IgD-negative memory B cell (primary cell): ENCODE measurements around the gene UBA52. TPM values are rescaled to one million over a fixed set of nuclear protein-coding genes. Genes with fewer than 3 reads are reported as not detected.
"Not testable (repeated sequence)": the region's sequence is repeated elsewhere in the genome, so short reads cannot be mapped to it uniquely, and the experiment has no call there.

Experiments
- H3K27ac Mint-ChIP-seq, 3 donors: one replicate each; pipeline ENCODE4 v1.8.0; 2020 to 2022; ENCODE audit warnings: mild to moderate bottlenecking in 3 of 3, mixed read lengths in 3 of 3, moderate library complexity in 1 of 3
- H3K27me3 Mint-ChIP-seq: one replicate; pipeline ENCODE4 v1.8.0; 2021; ENCODE audit warnings: mixed read lengths
- H3K36me3 Mint-ChIP-seq: one replicate; pipeline ENCODE4 v1.8.0; 2020; ENCODE audit warnings: mild to moderate bottlenecking, mixed read lengths
- H3K4me1 Mint-ChIP-seq, 3 donors: one replicate each; pipeline ENCODE4 v1.8.0; 2020 to 2022; ENCODE audit warnings: mixed read lengths in 3 of 3, mild to moderate bottlenecking in 1 of 3
- H3K4me3 Mint-ChIP-seq, 4 donors: one replicate each; pipeline ENCODE4 v1.8.0; 2020 to 2022; ENCODE audit warnings: mild to moderate bottlenecking in 4 of 4, mixed read lengths in 4 of 4, moderate library complexity in 3 of 4
- H3K9me3 Mint-ChIP-seq, 3 donors: one replicate each; pipeline ENCODE4 v1.8.0; 2020 to 2021; ENCODE audit warnings: mixed read lengths in 3 of 3, mild to moderate bottlenecking in 1 of 3
- polyA plus RNA-seq: library from polyadenylated mRNA; unstranded; fragments of 300-500 nt; fragmentation: Illumina TruSeq; gene quantifications from one replicate; pipeline ENCODE4 v1.2.3, GENCODE V29; 2021

The UBA52 gene
- polyA plus RNA-seq, 1 donor from 2014 or later, result 1,891 TPM

DNA sequence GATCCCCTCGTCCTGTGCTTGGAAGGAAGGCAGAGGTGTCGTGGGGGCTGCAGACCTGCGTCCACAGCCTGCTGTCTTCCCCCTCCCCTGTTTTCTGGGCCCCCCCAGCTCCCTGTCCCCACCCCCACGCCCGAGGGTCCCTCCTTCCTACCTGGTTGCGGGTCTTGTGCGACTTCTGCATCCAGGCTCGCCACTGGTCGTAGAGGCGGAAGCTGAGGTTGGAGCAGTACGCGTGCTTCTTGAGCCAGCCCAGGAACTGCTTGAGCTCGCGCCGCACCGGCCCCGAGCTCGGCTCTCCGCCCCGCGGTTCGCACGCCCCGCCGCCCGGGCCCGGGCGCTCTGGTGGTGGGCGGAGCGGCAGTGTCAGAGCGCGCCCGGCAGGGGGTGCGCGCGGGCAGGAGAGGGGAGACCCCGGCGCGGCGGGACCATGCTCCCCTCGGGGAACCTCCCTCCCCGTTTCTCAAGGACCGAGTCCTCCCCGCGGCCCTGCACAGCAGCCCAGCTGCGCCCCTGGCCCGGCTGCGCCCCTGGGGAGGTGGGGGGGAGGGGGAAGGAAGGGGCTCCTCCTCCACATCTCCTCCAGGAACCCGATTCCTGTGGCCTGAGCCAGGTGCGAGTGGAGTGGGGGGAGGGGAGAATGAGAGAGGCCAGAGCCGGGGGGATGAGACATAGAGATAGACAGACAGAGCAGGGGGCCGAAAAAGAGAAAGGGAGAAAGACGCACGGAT is 22.6 kb downstream of the UBA52 start:
- Mint-ChIP-seq H3K27ac (no peak overlapping the region), H3K36me3 (no peaks in the 10 kb centered on the region)

DNA sequence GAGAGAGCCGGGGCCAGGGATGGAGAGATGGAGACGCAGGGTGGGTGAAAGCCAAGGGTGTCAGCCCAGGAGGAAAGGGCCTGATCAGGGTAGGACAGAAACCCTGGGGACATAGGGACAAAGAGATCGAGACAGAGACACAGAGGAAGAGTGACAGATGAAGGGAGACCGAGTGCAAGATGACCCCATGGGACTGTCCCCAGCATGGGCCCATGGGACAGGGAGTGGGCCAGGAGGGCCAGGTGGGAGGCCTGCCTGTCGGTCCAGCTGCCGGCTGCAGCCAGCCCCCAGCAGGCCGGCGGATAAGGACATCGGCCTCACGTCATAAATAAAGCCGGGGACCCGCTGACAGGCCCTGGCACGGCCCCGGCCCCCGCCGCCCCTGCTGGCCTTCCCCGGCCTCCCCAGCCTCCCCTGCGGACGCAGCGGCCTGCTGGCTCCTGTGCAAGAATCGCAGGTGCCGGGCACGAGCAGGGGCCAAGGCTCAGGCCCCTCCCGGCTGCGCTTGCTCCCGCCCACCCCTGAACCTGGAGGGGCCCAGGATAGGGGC is 23.2 kb downstream of the UBA52 start:
- Mint-ChIP-seq H3K9me3 (no peaks in the 10 kb centered on the region), H3K27me3 (peaks cover 18% of the 10 kb centered on the region), H3K27ac (peak overlapping the region in 1 of 3 donors; percentile 63), H3K4me1 (peaks cover under 1 to 23% (median 18%) of the 10 kb centered on the region in 3 donors), H3K36me3 (no peaks in the 10 kb centered on the region), H3K4me3 (peak overlapping the region; percentile 66 to 87 (median 74))

More for the DNA sequence above, 22.6 kb downstream of the UBA52 start:
- Mint-ChIP-seq H3K27me3 (peaks cover 16% of the 10 kb centered on the region), H3K4me1 (peaks cover 4 to 26% (median 21%) of the 10 kb centered on the region in 3 donors), H3K9me3 (no peaks in the 10 kb centered on the region), H3K4me3 (peak overlapping the region; percentile 34 to 87 (median 74))

DNA sequence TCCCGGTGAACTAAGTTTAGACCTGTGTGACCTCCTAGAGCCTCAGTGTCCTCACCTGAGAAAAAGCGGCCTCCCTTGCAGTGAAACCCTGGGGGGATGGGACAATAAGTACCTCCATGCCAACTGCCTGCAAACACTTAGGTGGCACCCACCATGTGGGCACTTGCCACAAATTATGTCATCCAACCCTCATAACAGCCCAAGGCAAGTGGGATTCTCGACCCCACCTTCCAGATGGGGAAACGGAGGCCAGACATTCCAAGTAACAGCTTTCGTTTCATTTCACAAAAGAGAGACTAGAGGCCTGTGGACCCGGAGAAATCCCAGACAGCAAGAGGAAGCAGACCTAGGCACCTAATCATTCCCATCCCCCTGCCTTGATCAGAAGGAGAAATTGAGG is 23.8 kb downstream of the UBA52 start:
- no peak overlapping the region for H3K27ac Mint-ChIP-seq
- peaks cover 0 to 19% (median 14%) of the 10 kb centered on the region in 3 donors for H3K4me1 Mint-ChIP-seq
- H3K9me3 Mint-ChIP-seq, result no peaks in the 10 kb centered on the region

DNA sequence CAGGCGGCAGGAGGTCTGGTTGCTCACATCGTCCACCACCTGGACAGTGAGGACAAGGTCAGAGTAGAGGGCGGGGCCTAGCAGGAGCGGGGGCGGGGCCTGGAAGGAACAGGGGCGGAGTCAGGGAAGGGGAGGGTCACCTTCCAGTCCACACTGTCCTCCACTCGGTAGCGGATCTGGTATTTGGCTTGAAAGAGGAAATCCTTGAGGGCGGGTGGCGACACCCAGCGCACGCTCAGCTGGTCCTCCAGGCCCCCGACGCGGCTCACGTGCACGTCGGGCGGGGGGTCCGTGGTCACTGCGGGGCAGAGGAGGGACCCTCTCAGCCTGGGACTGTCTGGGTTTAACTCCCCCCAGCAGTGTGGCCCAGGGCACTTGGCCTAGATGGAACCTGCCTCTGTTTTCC is 25.1 kb downstream of the UBA52 start:
- H3K4me3 Mint-ChIP-seq, result peak overlapping the region in 1 of 4 donors; percentile 52
- no peaks in the 10 kb centered on the region for H3K36me3 Mint-ChIP-seq
- no peaks in the 10 kb centered on the region for H3K9me3 Mint-ChIP-seq
- peak overlapping the region in 1 of 3 donors; percentile 58 for H3K27ac Mint-ChIP-seq
- peaks cover 0 to 11% (median 8%) of the 10 kb centered on the region in 3 donors for H3K4me1 Mint-ChIP-seq
- peaks cover 27% of the 10 kb centered on the region for H3K27me3 Mint-ChIP-seq

More for the DNA sequence above, 23.8 kb downstream of the UBA52 start:
- Mint-ChIP-seq H3K36me3 (no peaks in the 10 kb centered on the region), H3K27me3 (peaks cover 20% of the 10 kb centered on the region), H3K4me3 (peak overlapping the region in 3 of 4 donors; percentile 43 to 66 (median 45))

DNA sequence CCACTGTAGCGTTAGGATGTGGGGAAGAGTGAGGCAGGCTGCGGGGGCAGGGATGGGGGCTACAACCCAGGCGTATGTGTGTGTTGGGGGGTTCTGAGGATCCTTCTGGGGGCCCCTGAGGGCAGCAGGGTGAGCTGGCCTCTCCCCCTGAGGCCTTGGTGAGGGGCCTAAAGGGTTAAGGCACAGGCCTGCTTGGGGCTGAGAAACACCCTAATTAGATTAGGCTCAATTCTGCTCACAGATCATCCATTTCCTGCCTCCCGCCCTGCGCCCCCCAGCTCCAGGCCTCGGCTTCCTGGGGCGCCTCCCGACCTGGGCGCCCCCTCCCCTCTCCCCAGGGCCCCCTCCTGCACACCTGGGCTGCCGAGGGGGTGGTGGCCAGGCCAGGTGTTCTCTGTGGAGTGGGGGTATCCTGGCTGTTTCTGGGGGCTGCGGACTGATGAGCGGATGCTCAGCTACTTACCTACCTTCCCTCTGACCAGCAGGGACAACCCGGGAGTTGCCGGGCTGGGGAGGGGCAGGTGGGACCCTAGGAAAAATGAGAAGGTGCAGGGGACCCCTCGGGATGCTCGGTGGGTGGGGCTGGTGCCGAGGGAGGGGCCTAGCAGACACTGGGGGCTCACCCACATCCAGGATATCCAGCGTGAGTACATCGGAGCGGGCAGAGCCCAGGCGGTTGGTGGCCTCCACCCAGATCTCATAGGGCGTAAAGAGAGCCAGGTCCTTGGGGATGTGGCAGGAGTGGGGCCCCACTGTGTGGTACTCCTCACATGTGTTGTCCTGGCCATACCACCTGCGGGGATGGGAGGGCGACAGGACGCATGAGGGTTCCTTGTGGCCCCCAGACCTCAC is 26.4 kb downstream of the UBA52 start:
- H3K4me1 Mint-ChIP-seq, result peaks cover 0 to 11% (median 8%) of the 10 kb centered on the region in 3 donors
- no peaks in the 10 kb centered on the region for H3K36me3 Mint-ChIP-seq
- no peak overlapping the region for H3K27ac Mint-ChIP-seq

DNA sequence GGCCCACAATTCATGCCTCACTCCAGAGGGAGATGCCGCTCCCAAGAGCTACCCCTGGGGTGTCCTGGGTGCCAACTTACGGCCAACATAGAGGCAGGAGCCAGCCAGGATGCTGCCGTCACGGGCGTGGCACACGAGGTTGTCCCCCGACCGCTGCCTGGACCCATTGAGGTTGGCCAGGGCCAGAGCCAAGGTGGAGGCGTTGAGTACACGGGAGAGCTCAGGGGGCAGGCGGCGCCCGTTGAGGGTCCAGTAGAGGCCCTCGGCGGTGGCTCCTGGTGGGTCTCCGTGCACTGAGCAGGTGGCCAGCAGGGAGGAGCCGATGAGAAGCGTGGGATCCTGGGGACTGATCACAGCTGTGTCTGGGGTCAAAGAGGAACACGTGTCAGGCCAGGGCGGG is 27.8 kb downstream of the UBA52 start:
- peak overlapping the region in 1 of 4 donors; percentile 35 for H3K4me3 Mint-ChIP-seq
- H3K9me3 Mint-ChIP-seq, result peaks cover 0 to 2% (median 0%) of the 10 kb centered on the region in 3 donors
- H3K27ac Mint-ChIP-seq, result no peak overlapping the region
- peaks cover 0 to 9% (median 8%) of the 10 kb centered on the region in 3 donors for H3K4me1 Mint-ChIP-seq
- H3K36me3 Mint-ChIP-seq, result no peaks in the 10 kb centered on the region
- H3K27me3 Mint-ChIP-seq, result peaks cover 44% of the 10 kb centered on the region

More for the DNA sequence above, 26.4 kb downstream of the UBA52 start:
- H3K9me3 Mint-ChIP-seq, result peaks cover 0 to 1% (median 0%) of the 10 kb centered on the region in 3 donors
- H3K27me3 Mint-ChIP-seq, result peaks cover 38% of the 10 kb centered on the region
- peak overlapping the region in 1 of 4 donors; percentile 38 for H3K4me3 Mint-ChIP-seq

DNA sequence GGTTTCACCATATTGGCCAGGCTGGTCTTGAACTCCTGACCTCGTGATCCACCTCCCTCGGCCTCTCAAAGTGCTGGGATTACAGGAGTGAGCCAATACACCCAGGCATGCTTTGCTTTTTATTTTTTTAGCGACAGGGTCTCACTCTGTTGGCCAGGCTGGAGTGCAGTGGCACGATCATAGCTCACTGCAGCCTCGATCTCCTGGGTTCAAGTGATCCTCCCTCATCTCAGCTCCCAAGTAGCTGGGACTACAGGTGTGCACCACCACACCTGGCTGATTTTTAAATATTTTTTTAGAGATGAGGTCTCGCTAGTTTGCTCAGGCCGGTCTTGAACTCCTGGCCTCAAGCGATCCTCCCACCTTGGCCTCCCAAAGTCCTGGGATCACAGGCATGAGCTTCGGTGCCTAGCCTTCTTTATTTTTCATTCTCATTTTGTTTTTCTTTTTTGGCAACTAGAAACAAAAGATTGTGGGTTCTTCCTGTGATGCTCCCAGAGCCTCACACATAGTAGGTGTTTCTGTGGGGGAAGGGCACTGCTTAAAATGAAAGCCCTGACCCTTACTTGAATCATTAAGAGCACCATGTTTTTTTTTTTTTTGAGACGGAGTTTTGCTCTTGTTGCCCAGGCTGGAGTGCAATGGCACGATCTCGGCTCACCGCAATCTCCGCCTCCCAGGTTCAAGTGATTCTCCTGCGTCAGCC is 29.2 kb downstream of the UBA52 start:
- H3K27me3 Mint-ChIP-seq, result peaks cover 46% of the 10 kb centered on the region
- not testable (repeated sequence) for H3K36me3 Mint-ChIP-seq, H3K4me1 Mint-ChIP-seq, H3K9me3 Mint-ChIP-seq, H3K27ac Mint-ChIP-seq, H3K4me3 Mint-ChIP-seq

DNA sequence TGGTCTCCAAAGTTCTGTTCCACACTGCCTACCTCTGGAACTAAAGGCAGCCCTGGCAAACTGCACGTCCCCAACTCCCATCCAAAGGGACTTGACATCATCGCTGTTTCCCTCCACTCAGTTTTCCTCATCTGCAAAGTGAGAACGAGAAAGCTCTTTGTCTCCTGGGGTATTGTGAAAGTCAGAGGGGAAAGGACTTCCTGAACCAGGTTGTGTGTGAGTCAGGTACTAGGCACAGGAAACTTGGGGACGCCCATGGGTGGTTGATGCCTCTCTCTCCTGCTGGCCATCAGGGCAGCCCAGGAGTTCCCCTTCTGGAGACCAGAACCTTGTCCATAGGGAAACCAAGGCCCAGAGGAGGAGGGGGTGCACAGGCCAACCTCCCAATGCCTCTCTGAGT is 30.2 kb downstream of the UBA52 start:
- Mint-ChIP-seq H3K9me3 (peaks cover 0 to 3% (median 0%) of the 10 kb centered on the region in 3 donors), H3K27ac (peak overlapping the region in 1 of 3 donors; percentile 58), H3K27me3 (peaks cover 43% of the 10 kb centered on the region), H3K4me1 (peaks cover 2 to 5% (median 5%) of the 10 kb centered on the region in 3 donors), H3K4me3 (no peak overlapping the region), H3K36me3 (no peaks in the 10 kb centered on the region)

DNA sequence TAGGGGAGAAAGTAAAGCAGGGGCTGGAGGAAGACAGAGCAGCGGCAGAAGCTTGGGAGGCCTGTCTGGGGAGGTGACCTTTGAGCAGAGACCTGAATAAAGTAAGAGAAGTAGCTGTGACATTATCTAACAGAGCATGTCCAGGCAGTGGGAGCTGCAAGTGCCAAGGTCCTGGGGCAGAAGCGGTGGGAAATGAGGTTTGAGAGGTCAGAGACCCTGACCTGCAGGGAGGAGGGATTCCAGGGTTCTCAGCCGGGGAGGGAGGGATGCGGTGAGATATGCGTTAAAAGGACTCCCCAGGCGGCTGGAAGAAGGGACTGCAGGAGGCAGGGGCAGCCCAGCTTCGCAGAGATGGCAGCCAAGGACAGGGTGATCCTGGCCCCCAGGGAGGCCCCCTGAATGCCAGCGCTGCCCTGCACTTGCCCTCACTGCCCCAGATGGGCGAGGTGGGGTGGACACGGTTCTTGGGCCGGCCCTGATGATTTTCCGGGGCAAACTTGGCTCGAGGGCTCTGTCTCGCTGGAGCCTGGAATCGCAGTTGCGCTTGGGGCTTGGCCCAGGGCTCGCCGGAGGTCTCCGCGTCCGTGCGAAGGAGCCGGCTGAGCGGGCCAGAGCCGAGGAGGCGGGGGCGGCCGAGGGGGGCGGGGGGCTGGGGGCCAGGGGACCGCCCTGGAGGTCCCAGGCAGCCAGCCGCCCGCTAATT is 31.7 kb downstream of the UBA52 start:
- Mint-ChIP-seq H3K27me3 (peaks cover 52% of the 10 kb centered on the region), H3K9me3 (peaks cover 0 to 3% (median 0%) of the 10 kb centered on the region in 3 donors), H3K4me1 (peaks cover 2 to 5% (median 5%) of the 10 kb centered on the region in 3 donors), H3K27ac (peak overlapping the region in 1 of 3 donors; percentile 19), H3K36me3 (no peaks in the 10 kb centered on the region), H3K4me3 (peak overlapping the region in 2 of 4 donors; percentile 23 to 75)

DNA sequence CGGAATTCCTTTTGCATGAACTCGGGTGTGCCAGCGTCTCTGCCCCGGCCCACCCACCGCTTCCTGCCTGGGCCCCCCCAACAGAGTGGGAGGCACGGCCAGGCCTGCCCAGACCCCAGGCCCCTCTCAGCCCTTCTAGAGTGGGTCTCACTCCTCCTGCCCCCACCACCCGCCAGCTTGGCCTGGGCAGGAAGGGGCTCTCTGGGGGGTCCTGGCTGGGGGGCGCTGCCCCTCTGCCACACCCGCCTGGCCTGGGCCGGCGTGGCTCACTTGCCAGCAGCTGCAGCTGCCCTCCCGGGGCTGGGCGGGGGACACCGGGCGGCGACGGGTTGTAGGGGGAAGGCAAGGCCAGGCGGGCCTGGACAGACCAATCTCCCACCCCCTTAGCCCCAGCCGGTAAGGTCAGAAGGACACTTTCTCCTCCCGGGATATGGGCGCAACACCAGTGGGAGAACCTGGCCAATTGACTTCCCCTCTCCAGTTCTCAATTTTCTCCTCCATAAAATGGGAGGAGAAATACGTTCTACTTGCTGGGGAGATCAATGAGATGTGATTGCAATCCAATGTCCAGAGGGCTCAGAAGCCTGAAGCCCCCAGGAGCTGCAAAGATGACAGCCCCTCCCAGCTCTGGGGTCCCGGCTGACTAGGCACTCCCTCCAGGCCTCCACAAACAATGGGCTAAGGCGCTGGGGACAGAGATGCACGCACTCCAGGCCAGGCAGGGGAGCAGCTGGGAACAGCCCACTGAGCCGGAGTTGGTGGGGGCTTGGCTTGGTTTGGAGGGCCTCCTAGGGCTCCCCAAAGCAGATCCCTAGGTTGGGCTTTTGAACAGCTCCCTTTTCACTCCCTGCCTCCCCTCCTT is 32.5 kb downstream of the UBA52 start:
- no peaks in the 10 kb centered on the region for H3K36me3 Mint-ChIP-seq

DNA sequence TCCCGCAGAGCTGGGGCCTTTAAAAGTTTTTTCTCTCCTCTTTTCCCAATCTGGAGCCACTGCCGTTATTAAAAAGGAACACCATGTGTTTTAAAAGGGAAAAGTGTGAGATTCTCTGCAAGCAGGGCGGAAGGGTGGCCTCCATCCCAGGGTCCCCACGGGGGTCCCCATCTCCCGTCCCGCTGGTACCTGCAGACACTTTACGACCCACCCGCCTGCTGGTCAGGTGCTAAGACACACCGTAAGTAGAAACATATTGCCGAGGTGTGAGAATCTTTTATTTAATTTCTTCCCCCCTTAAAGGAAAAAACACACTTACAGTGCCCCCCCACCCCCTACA is 33.1 kb downstream of the UBA52 start:
- peak overlapping the region in 1 of 4 donors; percentile 25 for H3K4me3 Mint-ChIP-seq
- peaks cover 56% of the 10 kb centered on the region for H3K27me3 Mint-ChIP-seq
- peak overlapping the region in 1 of 3 donors; percentile 41 for H3K27ac Mint-ChIP-seq

More for the DNA sequence above, 32.5 kb downstream of the UBA52 start:
- Mint-ChIP-seq H3K27ac (no peak overlapping the region), H3K9me3 (peaks cover 0 to 4% (median 0%) of the 10 kb centered on the region in 3 donors), H3K4me3 (no peak overlapping the region), H3K4me1 (peaks cover 2 to 13% (median 9%) of the 10 kb centered on the region in 3 donors), H3K27me3 (peaks cover 53% of the 10 kb centered on the region)

DNA sequence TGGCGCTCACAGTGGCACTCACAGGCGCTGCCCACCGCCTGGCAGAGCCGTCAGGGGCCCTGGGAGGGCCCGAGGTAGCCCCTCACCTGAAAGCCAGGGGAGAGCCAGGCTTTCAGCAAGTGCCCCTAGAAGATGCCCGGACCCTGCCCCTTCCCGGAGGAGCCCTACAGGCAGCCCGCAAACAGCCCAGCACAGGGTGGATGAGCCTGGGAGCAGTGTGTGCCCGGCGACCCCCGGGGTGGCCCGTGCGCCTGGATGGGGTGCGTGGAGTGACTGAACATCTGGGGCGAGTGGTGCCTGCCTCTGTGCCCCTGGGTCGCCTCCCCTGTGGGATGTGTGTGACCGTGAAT is 33.5 kb downstream of the UBA52 start:
- Mint-ChIP-seq H3K36me3 (no peaks in the 10 kb centered on the region), H3K27ac (peak overlapping the region; percentile 27 to 46 (median 41)), H3K9me3 (peaks cover 0 to 5% (median 0%) of the 10 kb centered on the region in 3 donors), H3K27me3 (peaks cover 54% of the 10 kb centered on the region), H3K4me1 (peaks cover 2 to 17% (median 9%) of the 10 kb centered on the region in 3 donors), H3K4me3 (peak overlapping the region in 3 of 4 donors; percentile 25 to 73 (median 56))

More for the DNA sequence above, 33.1 kb downstream of the UBA52 start:
- Mint-ChIP-seq H3K4me1 (peaks cover 2 to 17% (median 9%) of the 10 kb centered on the region in 3 donors), H3K9me3 (peaks cover 0 to 5% (median 0%) of the 10 kb centered on the region in 3 donors), H3K36me3 (no peaks in the 10 kb centered on the region)
